AG04449 (cell line): ENCODE results near the gene TADA2A.
"Not testable (repeated sequence)": the region's sequence is repeated elsewhere in the genome, so short reads cannot be mapped to it uniquely, and the experiment has no call there.

Experiments used
- CTCF ChIA-PET: fragments of 350-600 bp; formaldehyde crosslinking; extraction: SDS; loops from one replicate; lab custom pipeline; 2021; ENCODE audit warnings: antibody characterized with exemption; lab: Yijun Ruan, JAX
- POLR2A ChIA-PET: fragments of 400-600, 350-600 bp; formaldehyde crosslinking; extraction: SDS; loops from one replicate; lab custom pipeline; 2020; ENCODE audit warnings: antibody characterized with exemption, inconsistent platforms; lab: Yijun Ruan, JAX
- DNase-seq: peaks from one replicate; pipeline ENCODE4 v3.0.0-alpha.2; 2010; ENCODE audit warnings: low read depth, low spot score
- H3K4me3 ChIP-seq: 2 replicates; pipeline ENCODE4 v1.5.1; 2011; ENCODE audit warnings: low read depth, mild to moderate bottlenecking, control low read depth, low read length
- CTCF ChIP-seq: IDR thresholded peaks from one replicate; pipeline ENCODE4 v1.5.1; 2011; ENCODE audit warnings: mild to moderate bottlenecking, moderate library complexity, low read length, control low read depth, inconsistent platforms; ENCODE audit not compliant: insufficient read depth; ENCODE audit errors: missing control alignments

Gene TADA2A

GRCh38 chr17:37507111-37507510 lies 100.4 kb downstream of the TADA2A start:
- H3K4me3 ChIP-seq, result no peak overlapping the region
- no peak for TF ChIP-seq CTCF
- ChIA-PET CTCF (interaction anchor here (0.6 to 1.9 kb wide), 9 partner anchors 9 to 1968 kb away, joined by 3 to 7 read pairs (median 3); partner anchors contain the start of gene SYNRG), POLR2A (no interaction called here)
- DNase-seq, result no peak

- no peak for DNase-seq
- no peak overlapping the region for H3K4me3 ChIP-seq
- POLR2A ChIA-PET, result no interaction called here
- CTCF ChIA-PET, result interaction anchor here (1.1 kb wide), 2 partner anchors 135 to 137 kb away, joined by 3 to 4 read pairs; partner anchors contain the start of gene C17orf78
- no peak for TF ChIP-seq CTCF
These were observed 103.4 kb downstream of the TADA2A start for GRCh38 chr17:37510056-37510455.

GRCh38 chr17:37511642-37512041 lies 105.0 kb downstream of the TADA2A start:
- CTCF ChIA-PET, result interaction anchor here (1.4 kb wide), 2 partner anchors 16 to 305 kb away, joined by 3 read pairs; no protein-coding TSS in a partner anchor
- POLR2A ChIA-PET, DNase-seq, H3K4me3 ChIP-seq: not testable (repeated sequence)

GRCh38 chr17:37512442-37513068 lies 105.9 kb downstream of the TADA2A start:
- CTCF ChIA-PET, result interaction anchor here (1.1 to 1.4 kb wide), 2 partner anchors 10 to 304 kb away, joined by 3 to 4 read pairs; no protein-coding TSS in a partner anchor
- no peak for DNase-seq

GRCh38 chr17:37513711-37514110 lies 107.0 kb downstream of the TADA2A start:
- CTCF ChIA-PET, result interaction anchor here (1.0 kb wide), 1 partner anchor 13 kb away, joined by 3 read pairs; no protein-coding TSS in a partner anchor
- TF ChIP-seq CTCF, result no peak

More at GRCh38 chr17:37512442-37513068, 105.9 kb downstream of the TADA2A start:
- TF ChIP-seq CTCF, result no peak
- H3K4me3 ChIP-seq, result no peak overlapping the region
- POLR2A ChIA-PET, result no interaction called here

DNA sequence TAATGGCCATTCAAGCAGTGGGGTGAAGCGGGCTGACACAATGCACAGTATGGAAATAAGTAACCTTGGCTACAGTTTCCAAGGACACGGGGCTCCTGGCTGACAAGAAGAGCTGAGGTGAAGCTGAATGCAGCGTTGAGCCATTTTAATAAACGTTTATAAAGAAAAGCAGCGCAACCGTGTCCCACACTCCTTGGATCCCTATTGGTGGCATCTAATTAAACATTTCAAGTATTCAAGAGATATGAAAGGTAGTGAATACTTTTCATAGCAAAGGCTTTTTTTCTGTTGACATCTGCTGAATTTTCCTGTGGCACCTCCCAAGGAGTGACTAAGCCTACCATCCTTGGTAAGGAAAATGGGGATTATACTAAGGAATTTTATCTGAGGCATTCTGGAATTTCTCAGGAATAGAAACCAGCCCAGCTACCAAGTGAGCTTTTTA lies 109.5 kb downstream of the TADA2A start:
- no peak for TF ChIP-seq CTCF
- DNase-seq, result no peak
- no peak overlapping the region for H3K4me3 ChIP-seq
- CTCF ChIA-PET, result interaction anchor here (0.7 to 6.2 kb wide), 4 partner anchors 10 to 142 kb away, joined by 4 to 52 read pairs (median 12); no protein-coding TSS in a partner anchor
- POLR2A ChIA-PET, result interaction anchor here (0.6 to 1.7 kb wide), 3 partner anchors 11 to 86 kb away, joined by 3 to 7 read pairs (median 3); no protein-coding TSS in a partner anchor

More at GRCh38 chr17:37513711-37514110, 107.0 kb downstream of the TADA2A start:
- no peak for DNase-seq
- H3K4me3 ChIP-seq, result no peak overlapping the region
- POLR2A ChIA-PET, result no interaction called here
